HG03558 (cell line): ENCODE results near the gene CD52.
"Not testable (repeated sequence)": the region's sequence is repeated elsewhere in the genome, so short reads cannot be mapped to it uniquely, and the experiment has no call there.

Experiments used
- ATAC-seq: cut with Tn5 transposase; IDR thresholded peaks from one replicate; pipeline ENCODE4 v1.9.1; 2021; ENCODE audit warnings: moderate number of reproducible peaks; ENCODE audit not compliant: unreplicated experiment; ENCODE audit errors: extremely low read depth

Gene CD52

DNA sequence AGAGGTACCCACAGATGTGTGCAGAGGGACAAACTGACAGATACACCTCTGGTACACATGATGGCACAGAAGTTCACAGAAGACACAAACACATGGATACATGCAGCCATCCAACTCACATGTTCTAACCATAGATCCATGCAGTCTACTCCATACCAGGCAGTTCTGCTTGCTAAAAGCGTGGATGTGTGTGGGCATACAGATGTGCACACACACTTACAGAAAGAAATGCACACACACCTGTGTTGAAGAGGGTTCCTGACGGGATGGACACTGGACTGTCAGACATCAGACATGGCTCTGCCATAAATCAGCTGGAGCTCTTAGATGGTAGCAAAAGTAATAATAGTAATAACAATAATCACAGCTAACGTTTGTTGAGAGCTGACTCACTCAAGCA lies 6.8 kb downstream of the CD52 start:
- ATAC-seq: no peak

DNA sequence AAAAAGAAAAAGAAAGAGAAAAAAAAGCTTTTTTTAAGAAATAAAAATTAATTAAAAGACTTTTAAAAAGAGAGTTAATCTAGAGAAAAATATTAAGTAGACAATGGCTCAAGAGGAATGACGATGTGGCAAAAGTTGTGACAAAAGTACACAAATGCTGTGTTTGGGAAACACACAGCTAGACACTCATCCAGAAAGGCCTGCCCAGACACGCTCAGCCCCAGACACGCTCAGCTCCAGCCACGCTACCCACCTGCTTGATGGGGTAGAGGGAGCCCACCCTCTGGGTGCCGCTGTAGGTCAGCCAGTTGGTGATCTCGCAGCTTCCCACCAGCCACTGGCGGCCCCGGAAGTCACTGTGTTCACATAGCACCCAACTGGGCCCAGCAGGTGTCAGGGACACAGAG lies 10.2 kb downstream of the CD52 start:
- ATAC-seq: no peak

DNA sequence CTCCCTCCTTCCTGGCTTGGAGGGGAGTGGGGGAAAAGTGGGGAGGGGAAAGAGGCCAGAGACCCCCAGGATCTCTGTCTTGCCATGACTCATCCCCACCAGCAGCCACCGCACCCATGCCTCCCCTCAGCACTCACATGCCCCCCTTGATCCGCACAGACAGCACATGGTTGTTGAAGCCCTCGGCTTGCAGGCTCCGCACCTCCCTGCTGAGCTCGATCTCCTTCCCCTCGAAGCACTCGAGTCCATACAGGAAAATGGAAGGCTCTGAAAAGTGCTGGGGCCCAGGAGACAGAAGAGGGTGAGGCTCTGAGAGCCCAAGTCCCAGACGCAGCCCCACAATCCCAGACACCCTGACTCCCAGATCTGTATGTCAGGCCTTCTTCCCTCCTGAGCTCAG lies 10.8 kb downstream of the CD52 start:
- no peak for ATAC-seq

DNA sequence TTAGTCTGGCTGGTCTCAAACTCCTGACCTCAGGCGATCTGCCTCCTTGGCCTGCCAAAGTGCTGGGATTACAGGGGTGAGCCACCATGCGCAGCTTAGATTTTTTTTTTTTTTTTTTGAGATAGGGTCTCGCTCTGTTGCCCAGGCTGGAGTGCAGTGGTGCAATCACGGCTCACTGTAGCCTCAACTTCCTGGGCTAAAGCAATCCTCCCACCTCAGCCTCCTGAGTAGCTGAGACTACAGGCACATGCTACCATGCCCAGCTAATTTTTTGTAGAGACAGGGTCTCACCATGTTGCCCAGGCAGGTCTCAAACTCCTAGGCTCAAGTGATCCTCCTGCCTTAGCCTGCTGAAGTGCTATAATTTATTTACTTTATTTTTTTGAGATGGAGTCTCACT lies 11.6 kb downstream of the CD52 start:
- ATAC-seq: not testable (repeated sequence)

DNA sequence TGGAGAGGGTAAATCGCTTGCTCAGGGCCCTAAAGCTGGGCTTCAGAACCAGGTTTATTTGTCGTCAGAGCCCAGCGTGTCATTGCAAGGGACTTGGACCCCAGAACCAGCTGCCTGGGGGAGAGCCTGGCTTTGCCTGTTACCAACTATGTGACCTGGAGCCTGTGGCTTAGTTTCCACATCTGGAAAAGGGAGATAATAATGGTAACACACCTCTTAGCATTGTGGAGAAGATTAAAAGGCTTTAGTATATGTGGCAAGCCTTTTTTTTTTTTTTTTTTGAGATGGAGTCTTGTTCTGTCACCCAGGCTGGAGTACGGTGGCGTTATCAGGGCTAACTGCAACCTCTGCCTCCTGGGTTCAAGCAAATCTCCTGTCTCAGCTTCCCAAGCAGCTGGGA lies 12.5 kb downstream of the CD52 start:
- ATAC-seq: no peak

DNA sequence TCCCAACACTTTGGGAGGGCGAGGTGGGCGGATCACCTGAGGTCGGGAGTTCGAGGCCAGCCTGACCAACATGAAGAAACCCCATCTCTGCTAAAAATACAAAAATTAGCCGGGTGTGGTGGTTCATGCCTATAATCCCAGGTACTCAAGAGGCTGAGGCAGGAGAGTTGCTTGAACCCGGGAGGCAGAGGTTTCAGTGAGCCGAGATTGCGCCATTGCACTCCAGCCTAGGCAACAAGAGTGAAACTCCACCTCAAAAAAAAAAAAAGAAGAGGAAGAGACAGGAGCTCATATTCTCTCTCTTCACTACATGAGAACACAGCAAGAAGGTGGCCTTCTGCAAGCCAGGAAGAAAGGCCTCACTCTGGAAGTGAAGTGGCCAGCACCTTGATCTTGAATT lies 15.6 kb downstream of the CD52 start:
- not testable (repeated sequence) for ATAC-seq

DNA sequence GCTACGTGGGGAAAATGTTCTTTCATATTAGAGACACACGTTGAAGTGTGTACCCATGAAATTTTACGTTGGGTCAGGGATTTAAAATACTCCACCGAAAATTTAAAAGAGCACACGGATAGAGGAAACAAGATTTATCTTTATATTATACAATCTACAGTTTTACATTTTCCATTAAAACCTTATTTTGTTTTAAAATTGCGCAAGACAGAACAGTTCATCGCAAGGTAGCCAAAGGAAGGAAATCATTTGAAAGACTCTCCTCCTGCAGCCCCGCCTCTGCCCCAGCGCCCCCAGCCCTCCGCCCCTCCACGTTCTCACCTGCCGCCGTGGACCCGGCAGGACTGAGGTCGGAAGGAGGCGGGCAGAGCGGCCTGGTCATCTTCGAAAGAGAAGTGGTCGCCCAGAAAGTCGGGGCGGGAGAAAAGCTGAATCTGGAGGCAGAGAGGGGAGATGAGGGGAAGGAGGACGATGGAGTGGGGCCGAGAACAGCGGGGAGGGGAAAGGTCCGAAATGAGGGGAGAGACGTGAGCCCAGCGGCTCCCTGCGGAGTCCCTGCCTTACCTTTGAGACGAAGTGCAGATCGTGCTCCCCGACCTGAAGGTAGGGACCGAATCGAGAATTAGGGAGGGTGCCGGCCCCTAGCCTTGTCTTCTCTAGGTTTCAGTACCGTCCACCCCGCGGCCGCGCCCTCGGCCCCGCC lies 18.2 kb downstream of the CD52 start:
- no peak for ATAC-seq

DNA sequence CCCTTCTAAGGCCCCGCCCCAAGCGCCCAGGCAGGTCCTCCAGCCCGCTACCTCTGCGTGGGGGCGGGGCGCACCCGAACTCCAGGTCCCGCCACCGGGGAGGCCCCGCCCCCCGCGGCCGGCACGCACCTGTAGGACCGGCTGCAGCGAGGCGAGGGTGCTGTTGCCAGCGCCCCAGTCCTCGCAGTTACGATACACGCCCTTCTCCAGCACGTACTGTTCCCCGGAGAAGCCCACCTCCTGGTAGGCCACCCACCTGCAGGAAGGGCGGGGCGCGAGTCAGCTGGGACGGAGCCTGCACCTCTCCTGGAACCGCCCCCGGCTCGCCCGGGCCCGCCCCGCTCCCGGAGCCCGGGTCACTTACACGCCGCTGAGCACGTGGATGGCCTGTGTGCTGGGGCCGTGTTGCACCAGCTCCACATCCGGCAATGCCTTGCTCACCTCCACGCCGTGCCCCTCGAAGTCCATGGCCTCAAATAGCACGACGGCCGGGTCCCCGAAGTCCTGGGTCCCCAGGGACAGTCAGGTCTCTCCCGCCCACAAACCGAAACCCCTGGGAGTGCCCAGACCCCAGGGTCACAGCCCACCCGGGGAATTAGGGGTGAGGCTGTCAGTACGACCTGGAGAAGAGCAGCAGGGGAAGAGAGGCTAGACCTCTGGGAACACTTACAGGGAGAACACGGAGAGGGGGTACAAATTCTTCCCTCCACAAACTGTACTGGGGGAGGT lies 18.9 kb downstream of the CD52 start:
- no peak for ATAC-seq

DNA sequence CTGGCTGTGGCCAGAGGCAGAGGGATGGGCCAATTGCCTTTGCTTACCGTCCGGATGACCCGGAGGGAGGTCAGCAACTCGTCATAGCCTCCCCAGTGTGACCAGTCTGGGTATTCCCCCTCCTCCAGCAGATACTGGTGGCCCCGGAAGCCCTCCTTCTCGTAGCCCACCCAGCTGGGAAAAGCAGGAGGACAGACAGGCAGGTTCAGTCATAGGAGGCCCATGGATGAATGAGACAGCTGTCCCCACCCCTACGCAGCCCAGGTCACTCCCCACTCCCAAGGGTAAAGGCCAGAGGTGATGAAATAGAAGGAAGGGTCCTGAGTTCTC lies 19.4 kb downstream of the CD52 start:
- no peak for ATAC-seq

DNA sequence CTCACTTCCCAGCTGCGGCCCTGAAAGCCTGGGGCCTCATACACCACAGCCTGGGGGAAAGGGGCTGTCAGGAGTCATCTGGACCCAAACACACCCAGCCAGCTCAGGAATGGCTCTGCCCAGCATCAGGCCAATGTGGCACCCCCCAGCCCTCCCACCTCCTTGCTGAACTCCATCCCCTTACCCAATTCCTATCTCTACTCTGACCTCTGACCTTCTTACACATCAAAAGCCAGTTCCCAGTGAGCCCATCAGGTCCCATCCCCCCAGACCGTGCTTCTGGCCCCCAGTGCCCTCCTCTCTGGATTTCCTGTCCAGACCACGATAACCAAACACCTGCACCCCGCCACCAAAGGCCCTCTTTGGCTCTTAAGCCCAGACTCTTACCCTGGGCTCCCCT lies 19.9 kb downstream of the CD52 start:
- ATAC-seq: no peak

DNA sequence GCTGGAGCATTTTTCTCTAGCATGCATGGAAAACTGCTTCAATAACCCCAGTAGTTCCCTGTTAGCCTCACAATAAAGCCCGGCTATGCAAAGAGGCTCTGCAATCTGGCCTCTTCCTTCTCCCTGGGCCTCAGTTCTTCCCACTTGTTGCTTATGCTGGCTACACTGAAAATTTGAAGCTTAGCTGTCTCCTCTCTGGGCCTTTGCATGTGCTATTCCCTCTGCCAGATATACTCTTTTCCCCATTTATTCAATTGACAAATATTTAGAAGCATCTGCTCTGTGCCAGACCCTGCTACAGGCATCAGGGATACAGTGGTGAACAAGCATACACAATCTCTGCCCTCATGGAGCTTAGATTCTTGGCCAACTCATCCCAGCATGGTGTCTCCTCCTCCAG lies 20.9 kb downstream of the CD52 start:
- no peak for ATAC-seq

DNA sequence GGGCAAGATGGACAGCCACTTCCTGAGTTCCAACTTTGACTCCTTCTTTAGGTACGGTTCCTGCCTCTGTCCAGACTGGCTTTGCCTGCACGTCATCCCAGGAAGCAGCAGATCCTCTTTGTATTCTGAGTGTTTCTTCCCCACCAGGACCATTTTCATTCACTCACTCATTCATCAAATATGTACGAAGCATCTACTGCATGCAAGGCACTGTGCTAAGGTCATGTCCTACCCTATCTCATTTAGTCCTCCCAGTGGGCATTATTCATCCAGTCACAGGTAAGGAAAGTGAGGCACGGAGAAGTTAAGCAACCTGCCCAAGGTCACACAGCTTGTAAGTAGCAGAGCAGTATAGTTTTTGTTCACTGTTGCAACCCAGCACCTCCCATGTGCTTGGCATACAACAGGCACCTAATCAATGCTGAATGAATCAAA lies 22.3 kb downstream of the CD52 start:
- ATAC-seq: no peak

DNA sequence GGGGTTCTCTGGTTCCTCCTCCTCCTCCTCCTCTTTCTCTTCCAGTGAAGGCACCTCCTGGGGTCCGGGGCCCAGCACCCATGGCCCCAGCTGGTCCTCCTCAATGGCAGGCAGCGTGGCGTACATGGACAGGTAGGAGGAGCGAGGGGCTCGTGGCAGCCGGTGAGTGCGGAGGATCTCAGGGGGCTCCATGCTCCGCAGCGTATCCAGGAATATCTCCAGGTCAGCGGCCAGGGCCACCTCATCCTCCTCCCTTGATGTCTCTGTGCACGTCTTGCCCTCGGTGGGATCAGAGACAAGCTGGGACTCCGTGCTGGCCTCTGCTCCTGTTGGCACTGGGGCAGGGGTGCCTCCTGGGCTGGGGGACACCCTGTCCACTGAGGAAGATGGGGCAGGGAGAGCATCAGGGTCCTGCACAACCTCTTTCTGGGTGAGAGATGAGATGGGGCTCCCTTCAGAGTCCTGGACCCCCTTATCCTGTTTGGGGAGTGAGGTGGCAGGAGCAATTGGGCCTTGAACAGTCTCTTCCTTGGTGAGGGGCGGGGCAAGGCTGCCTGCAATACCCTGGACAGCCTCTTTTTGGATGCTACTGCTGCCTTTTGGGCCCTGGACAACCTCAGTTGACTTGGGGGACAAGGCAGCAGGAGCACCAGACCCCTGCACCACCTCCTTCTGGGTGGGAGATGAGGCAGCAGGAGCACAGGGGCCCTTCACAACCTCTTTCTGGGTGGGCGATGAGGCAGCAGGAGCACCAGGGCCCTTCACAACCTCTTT lies 26.6 kb downstream of the CD52 start:
- no peak for ATAC-seq

DNA sequence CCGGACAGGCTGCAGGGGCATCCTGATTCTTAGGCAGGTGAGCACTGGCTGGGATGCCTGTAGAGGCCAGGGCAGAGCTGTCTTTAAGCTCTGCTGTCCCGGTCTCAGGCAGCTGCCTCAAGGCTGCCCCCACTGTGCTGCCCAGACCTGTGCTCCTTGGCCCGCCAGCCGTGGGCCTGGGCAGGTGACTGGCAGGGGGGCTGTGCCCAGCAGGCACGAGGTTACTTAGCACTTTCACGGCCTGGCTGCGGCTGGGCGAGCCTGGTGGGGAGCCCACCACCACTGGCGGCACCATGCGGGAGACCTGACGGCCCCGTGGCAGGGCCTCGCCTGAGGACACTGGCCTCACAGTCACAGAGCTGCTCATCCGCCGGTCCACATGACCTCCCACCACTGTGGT lies 28.0 kb downstream of the CD52 start:
- ATAC-seq: no peak

DNA sequence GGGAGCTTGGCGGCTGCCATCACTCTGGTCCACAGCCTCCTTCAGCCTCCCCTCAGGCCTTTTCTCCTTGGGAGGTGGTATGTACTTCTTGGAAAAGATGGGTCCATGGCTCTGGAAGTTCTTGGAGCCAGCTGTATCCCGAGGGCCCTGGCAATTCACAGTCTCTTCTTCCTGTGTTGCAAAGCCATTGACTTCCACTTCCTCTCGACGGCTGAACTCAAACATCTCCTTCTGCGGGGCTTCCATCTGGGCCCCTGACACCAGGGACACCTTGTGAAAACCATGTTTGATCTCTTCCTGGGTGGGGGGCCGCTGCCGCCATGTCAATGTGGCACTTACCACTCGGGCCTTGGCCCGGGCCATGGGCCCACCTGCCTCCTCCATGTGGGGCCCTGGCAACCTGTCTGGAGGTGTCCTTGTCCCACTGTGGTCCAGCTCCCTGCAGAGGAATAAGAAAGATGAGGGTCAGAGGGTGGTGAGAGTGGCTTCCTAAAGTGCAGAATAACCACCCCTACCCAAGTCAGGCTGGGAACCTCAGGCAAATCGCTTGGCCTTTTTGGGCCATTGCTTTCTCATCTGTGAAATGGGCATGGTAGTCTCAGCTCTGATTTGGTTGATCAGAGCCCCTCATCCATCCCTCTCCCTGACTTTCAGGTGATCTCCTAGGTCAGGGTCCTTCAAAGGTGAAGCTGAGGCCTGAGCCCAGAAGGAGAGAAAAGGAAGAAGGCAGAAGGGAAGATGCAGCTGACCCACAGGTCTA lies 28.7 kb downstream of the CD52 start:
- ATAC-seq: no peak

DNA sequence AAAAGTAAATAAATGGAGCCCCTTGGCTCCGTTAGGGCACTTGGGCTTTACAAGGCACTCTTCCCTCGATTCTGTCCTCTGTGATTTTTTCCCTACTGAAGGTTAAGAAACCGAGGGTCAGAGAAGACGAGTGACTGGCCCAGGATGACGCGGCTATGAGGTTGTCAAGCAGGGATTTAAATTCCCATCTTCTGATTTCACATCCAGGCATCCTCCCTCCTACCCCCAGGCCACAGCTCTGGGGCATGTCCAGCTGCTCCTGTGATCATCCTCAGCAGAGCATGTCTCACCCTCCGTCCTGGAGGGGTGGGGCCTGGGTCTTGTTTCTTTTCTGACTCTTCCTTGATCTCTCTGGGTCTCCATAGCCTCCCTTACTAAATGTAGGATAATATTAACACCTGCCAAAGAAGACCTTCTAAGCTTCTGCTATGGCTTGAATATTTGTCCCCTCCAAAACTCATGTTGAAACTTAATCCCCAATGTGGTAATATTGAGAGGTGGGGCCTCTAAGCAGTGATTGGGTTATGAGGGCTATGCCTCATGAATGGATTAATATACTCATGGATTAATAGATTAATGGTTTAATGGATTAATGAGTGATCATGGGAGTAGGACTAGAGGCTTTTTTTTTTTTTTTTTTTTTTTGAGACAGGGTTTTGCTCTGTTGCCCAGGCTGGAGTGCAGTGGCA lies 31.6 kb downstream of the CD52 start:
- ATAC-seq: no peak

DNA sequence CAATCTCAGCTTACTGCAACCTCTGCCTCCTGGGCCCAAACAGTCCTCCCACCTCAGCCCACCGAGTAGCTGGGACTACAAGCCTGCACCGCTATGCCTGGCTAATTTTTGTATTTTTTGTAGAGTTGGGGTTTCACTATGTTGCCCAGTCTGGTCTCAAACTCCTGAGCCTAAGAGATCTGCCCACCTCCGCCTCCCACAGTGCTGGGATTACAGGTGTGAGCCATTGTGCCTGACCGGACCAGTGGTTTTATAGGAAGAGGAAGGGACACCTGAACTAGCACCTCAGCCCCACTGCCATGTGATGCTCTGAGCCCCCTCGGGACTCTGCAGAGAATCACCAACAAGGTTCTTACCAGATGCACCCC lies 32.1 kb downstream of the CD52 start:
- ATAC-seq: no peak

DNA sequence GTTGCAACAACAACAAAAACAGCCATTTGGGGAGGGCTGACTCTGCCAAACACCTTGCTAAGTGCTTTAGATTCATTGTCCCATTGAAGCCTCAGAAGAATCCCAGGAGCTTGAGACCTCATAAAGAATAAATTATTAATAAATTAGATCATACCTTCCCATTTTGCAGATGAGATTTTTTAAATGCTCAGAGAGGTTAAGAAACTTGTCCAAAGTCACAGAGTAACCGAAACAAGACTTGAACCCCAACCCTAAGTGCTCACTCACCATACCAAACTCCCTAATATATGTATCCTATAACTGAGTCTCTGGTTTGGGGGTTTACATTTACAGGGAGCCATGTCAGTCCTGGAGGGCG lies 32.6 kb downstream of the CD52 start:
- ATAC-seq: no peak

DNA sequence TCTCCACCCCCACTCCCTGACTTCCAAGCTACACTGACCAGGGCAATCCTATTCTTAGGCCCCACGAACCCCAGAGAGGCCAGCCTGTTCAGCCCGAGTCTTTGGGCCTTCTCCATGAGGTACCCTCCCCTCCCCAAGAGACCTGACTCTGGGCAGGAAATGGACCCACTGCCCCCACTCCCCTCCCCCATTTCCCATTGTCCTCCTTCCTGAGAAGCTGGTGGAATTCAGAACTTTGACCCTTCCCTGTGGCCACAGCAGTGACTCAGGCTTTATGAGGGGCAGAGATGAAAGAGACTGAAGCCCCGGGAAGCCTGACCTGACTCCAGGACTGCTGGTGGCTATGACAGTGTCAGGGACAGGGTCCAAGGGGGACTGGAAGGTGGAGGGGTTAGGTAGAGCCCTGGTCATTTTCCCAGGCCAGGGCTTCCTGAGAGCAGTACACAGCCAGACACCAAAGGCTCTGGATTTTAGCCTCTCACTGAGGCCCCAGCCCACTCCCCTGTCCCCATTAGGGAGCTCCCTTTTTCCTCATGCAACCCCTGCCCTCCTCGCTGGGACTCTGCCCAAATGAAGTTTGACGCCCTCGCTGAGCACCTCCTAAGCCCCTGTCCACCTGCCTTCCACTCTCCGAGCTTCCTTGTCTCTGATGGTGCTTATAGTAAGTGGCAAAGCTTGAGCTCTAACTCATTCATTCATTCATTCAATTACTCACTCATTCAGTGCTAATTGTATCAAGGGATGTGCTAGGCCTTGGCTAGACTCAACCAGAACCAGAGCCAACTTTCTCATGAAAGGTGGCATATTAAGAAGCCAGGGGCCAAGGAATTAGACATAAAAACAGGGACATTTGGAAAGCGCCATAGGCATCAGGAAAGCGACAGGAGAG lies 33.2 kb downstream of the CD52 start:
- no peak for ATAC-seq
